OCI-LY1 (cell line): ENCODE measurements around the gene OPN3.

Experiments used
- H2AFZ ChIP-seq: fragments of 200-600 bp; sonication (generic), shearing (Covaris generic); 2 replicates; pipeline ENCODE4 v1.6.0; 2014; ENCODE audit warnings: antibody characterized with exemption, mild to moderate bottlenecking, low read length
- H3F3A ChIP-seq: fragments of 200-600 bp; sonication (generic), shearing (Covaris generic); 2 replicates; pipeline ENCODE4 v1.6.0; 2014; ENCODE audit warnings: mild to moderate bottlenecking, antibody characterized with exemption, low read length, moderate library complexity; ENCODE audit not compliant: insufficient read depth
- H3K27ac ChIP-seq: fragments of 200-600 bp; sonication (generic); 2 replicates; pipeline ENCODE4 v1.5.1; 2014; ENCODE audit warnings: low read length, mixed run types, mild to moderate bottlenecking, low read depth; ENCODE audit not compliant: poor library complexity, severe bottlenecking
- H3K27me3 ChIP-seq: fragments of 200-600 bp; sonication (generic); 2 replicates; pipeline ENCODE4 v1.6.0; 2014; ENCODE audit warnings: antibody characterized with exemption, mild to moderate bottlenecking, low read length, moderate library complexity; ENCODE audit not compliant: insufficient read depth
- H3K36me3 ChIP-seq: fragments of 200-600 bp; sonication (generic); 2 replicates; pipeline ENCODE4 v1.6.1; 2014; ENCODE audit warnings: mild to moderate bottlenecking, antibody characterized with exemption, low read length, moderate library complexity, mixed read lengths; ENCODE audit not compliant: insufficient read depth
- H3K4me1 ChIP-seq: fragments of 200-600 bp; sonication (generic); 2 replicates; pipeline ENCODE4 v1.5.1; 2014; ENCODE audit warnings: mild to moderate bottlenecking, low read length, moderate library complexity; ENCODE audit not compliant: insufficient read depth, severe bottlenecking
- H3K4me2 ChIP-seq: fragments of 200-600 bp; sonication (generic), shearing (Covaris generic); 2 replicates; pipeline ENCODE4 v1.6.1; 2014; ENCODE audit warnings: low read length
- H3K4me3 ChIP-seq: fragments of 200-600 bp; sonication (generic); 2 replicates; pipeline ENCODE4 v1.5.1; 2014; ENCODE audit warnings: low read length, low read depth, mild to moderate bottlenecking, mixed read lengths; ENCODE audit not compliant: poor library complexity, severe bottlenecking
- H3K79me2 ChIP-seq: fragments of 200-600 bp; shearing (Covaris generic); 2 replicates; pipeline ENCODE4 v1.6.1; 2016; ENCODE audit warnings: mixed run types, low read length, mixed read lengths; ENCODE audit not compliant: insufficient read depth
- H3K9ac ChIP-seq: fragments of 200-600 bp; sonication (generic), shearing (Covaris generic); 2 replicates; pipeline ENCODE4 v1.6.1; 2014; ENCODE audit warnings: mild to moderate bottlenecking, low read length, mixed read lengths
- H3K9me2 ChIP-seq: fragments of 200-600 bp; sonication (generic), shearing (Covaris generic); 2 replicates; pipeline ENCODE4 v1.6.1; 2014; ENCODE audit warnings: low read depth, mild to moderate bottlenecking, low read length, mixed read lengths
- H3K9me3 ChIP-seq: fragments of 200-600 bp; shearing (Covaris generic); 2 replicates; pipeline ENCODE4 v1.6.1; 2014; ENCODE audit warnings: low read length, mixed read lengths
- H4K20me1 ChIP-seq: fragments of 200-600 bp; sonication (generic), shearing (Covaris generic); 2 replicates; pipeline ENCODE4 v1.6.0; 2016; ENCODE audit warnings: mild to moderate bottlenecking, low read length; ENCODE audit not compliant: insufficient read depth
- CTCF ChIP-seq: fragments of 200-600 bp; sonication (generic), shearing (Covaris generic); IDR thresholded peaks from 2 replicates; pipeline ENCODE4 v1.5.1; 2017; ENCODE audit warnings: mild to moderate bottlenecking, antibody characterized with exemption, low read length, moderate library complexity, mixed read lengths
- EZH2 ChIP-seq: fragments of 200-600 bp; sonication (generic), shearing (Covaris generic); IDR thresholded peaks from 2 replicates; pipeline ENCODE4 v1.8.0; 2017; ENCODE audit warnings: borderline replicate concordance, mixed run types, mild to moderate bottlenecking, antibody characterized with exemption, low read length, moderate library complexity, mixed read lengths

The OPN3 gene

GRCh38 chr1:241639623-241640148 lies 483 bp downstream of the OPN3 start:
- Histone ChIP-seq H3K9ac (peak overlapping the region; percentile 83), H3K4me2 (peak overlapping the region; percentile 99), H3K4me1 (peaks cover 28% of the 10 kb centered on the region), H2AFZ (no peak overlapping the region), H3F3A (no peaks in the 10 kb centered on the region), H3K9me2 (no peaks in the 10 kb centered on the region), H3K27ac (no peak overlapping the region), H3K79me2 (no peaks in the 10 kb centered on the region), H3K4me3 (peak overlapping the region; percentile 94), H3K36me3 (peaks cover 5% of the 10 kb centered on the region; the same call in 1 of the 2 replicates), H3K27me3 (no peaks in the 10 kb centered on the region), H3K9me3 (no peaks in the 10 kb centered on the region), H4K20me1 (no peaks in the 10 kb centered on the region)
- TF ChIP-seq EZH2 = no peak
- no peak for TF ChIP-seq CTCF

- Histone ChIP-seq H2AFZ (no peak overlapping the region), H3K27me3 (no peaks in the 10 kb centered on the region), H3K4me1 (peaks cover 28% of the 10 kb centered on the region), H3K4me2 (peak overlapping the region; percentile 99), H3K27ac (no peak overlapping the region), H3K4me3 (peak overlapping the region; percentile 94), H4K20me1 (no peaks in the 10 kb centered on the region), H3K9ac (peak overlapping the region; percentile 38; the same call in 1 of the 2 replicates), H3K79me2 (no peaks in the 10 kb centered on the region), H3K9me3 (no peaks in the 10 kb centered on the region), H3K36me3 (peaks cover 5% of the 10 kb centered on the region; the same call in 1 of the 2 replicates), H3K9me2 (no peaks in the 10 kb centered on the region), H3F3A (no peaks in the 10 kb centered on the region)
- TF ChIP-seq EZH2 (no peak), CTCF (no peak)
Observed at GRCh38 chr1:241638909-241639622, 1.1 kb downstream of the OPN3 start.

GRCh38 chr1:241638099-241638682 lies 2.0 kb downstream of the OPN3 start:
- no peak for TF ChIP-seq EZH2
- no peak for TF ChIP-seq CTCF
- peaks cover 28% of the 10 kb centered on the region for H3K4me1 ChIP-seq
- H3F3A ChIP-seq = no peaks in the 10 kb centered on the region
- peaks cover 5% of the 10 kb centered on the region; the same call in 1 of the 2 replicates for H3K36me3 ChIP-seq
- no peaks in the 10 kb centered on the region for H3K79me2 ChIP-seq
- H3K27me3 ChIP-seq = no peaks in the 10 kb centered on the region
- H3K27ac ChIP-seq = no peak overlapping the region
- H3K4me3 ChIP-seq = no peak overlapping the region
- no peak overlapping the region for H3K9ac ChIP-seq
- H3K9me2 ChIP-seq = no peaks in the 10 kb centered on the region
- H4K20me1 ChIP-seq = no peaks in the 10 kb centered on the region
- H2AFZ ChIP-seq = no peak overlapping the region
- H3K4me2 ChIP-seq = no peak overlapping the region
- H3K9me3 ChIP-seq = no peaks in the 10 kb centered on the region
